Cardiac muscle cell (in vitro differentiated cells and primary cell): ENCODE data around the gene AGAP3. TPM values are rescaled to one million over a fixed set of nuclear protein-coding genes. Genes with fewer than 3 reads are reported as not detected.

ENCODE experiments used
- DNase-seq, 2 donors: peaks; one replicate each; pipeline versions ENCODE4 v3.0.0 to v3.0.0-alpha.2; 2010 to 2017; ENCODE audit warnings: low read depth in 1 of 2, low spot score in 1 of 2
- H3K27ac ChIP-seq: fragments of 200-600 bp; sonication (generic); 2 replicates; pipeline ENCODE4 v1.5.1; 2016
- H3K27me3 ChIP-seq: fragments of 200-600 bp; sonication (generic); 2 replicates; pipeline ENCODE4 v1.6.0; 2016; ENCODE audit warnings: control low read depth
- H3K36me3 ChIP-seq: fragments of 200-600 bp; sonication (generic); 2 replicates; pipeline ENCODE4 v1.5.1; 2016; ENCODE audit warnings: control low read depth
- H3K4me1 ChIP-seq: fragments of 200-600 bp; sonication (generic); 2 replicates; pipeline ENCODE4 v1.8.1; 2017; ENCODE audit warnings: low read depth, mild to moderate bottlenecking, mixed run types
- H3K4me3 ChIP-seq: fragments of 200-600 bp; sonication (generic); 2 replicates; pipeline ENCODE4 v1.5.1; 2016; ENCODE audit warnings: mild to moderate bottlenecking
- H3K9me3 ChIP-seq: fragments of 200-600 bp; sonication (generic); 2 replicates; pipeline ENCODE4 v1.5.1; 2017; ENCODE audit warnings: low read depth, mild to moderate bottlenecking, control low read depth
- CTCF ChIP-seq: IDR thresholded peaks from 2 replicates; pipeline ENCODE4 v1.5.1; 2012; ENCODE audit warnings: low read depth, mild to moderate bottlenecking, low read length
- polyA plus RNA-seq: library from polyadenylated mRNA; unstranded; fragments of >200 nt; fragmentation: Nextera tagmentation; extraction: Ambion mirVana; gene quantifications from 2 replicates; pipeline ENCODE4 v1.2.1, GENCODE V29; 2016
- total RNA-seq: library from RNA; depleted of rRNA; stranded (reverse); fragments of >200 nt; gene quantifications from 2 replicates; pipeline ENCODE4 v1.2.3, GENCODE V29; 2016

Gene AGAP3
- total and polyA plus RNA-seq, 2 experiments from 2014 or later: 106 to 115 TPM

- Histone ChIP-seq H3K27me3 (no peaks in the 10 kb centered on the region), H3K36me3 (peaks cover 21% of the 10 kb centered on the region), H3K27ac (peak overlapping the region; percentile 62), H3K9me3 (no peaks in the 10 kb centered on the region), H3K4me3 (no peak overlapping the region), H3K4me1 (peaks cover 18% of the 10 kb centered on the region)
- no peak for TF ChIP-seq CTCF
- DNase-seq: no peak
Measured at GRCh38 chr7:151077705-151078232, 8.5 kb upstream of the AGAP3 start.

GRCh38 chr7:151078233-151079040 lies 7.8 kb upstream of the AGAP3 start:
- no peaks in the 10 kb centered on the region for H3K27me3 ChIP-seq
- H3K4me1 ChIP-seq: peaks cover 18% of the 10 kb centered on the region
- DNase-seq: peak in 1 of 2 donors; percentile 36
- peaks cover 20% of the 10 kb centered on the region for H3K36me3 ChIP-seq
- H3K9me3 ChIP-seq: no peaks in the 10 kb centered on the region
- TF ChIP-seq CTCF: no peak
- H3K27ac ChIP-seq: peak overlapping the region; percentile 62
- H3K4me3 ChIP-seq: no peak overlapping the region

GRCh38 chr7:151079199-151079910 lies 6.9 kb upstream of the AGAP3 start:
- H3K27me3 ChIP-seq: no peaks in the 10 kb centered on the region
- no peak for DNase-seq
- peaks cover 18% of the 10 kb centered on the region for H3K4me1 ChIP-seq
- peak overlapping the region; percentile 93 for H3K27ac ChIP-seq
- no peak for TF ChIP-seq CTCF
- H3K36me3 ChIP-seq: peaks cover 10% of the 10 kb centered on the region
- no peaks in the 10 kb centered on the region for H3K9me3 ChIP-seq
- peak overlapping the region; percentile 93 for H3K4me3 ChIP-seq

GRCh38 chr7:151080067-151080521 lies 6.2 kb upstream of the AGAP3 start:
- no peaks in the 10 kb centered on the region for H3K9me3 ChIP-seq
- no peaks in the 10 kb centered on the region for H3K27me3 ChIP-seq
- H3K4me1 ChIP-seq: peaks cover 19% of the 10 kb centered on the region
- peak; percentile 21 to 46 for DNase-seq
- peak overlapping the region; percentile 93 for H3K27ac ChIP-seq
- no peak for TF ChIP-seq CTCF
- H3K36me3 ChIP-seq: peaks cover 4% of the 10 kb centered on the region
- peak overlapping the region; percentile 93 for H3K4me3 ChIP-seq

- H3K4me3 ChIP-seq: peak within 1 kb of the TSS; percentile 93
- no peaks in the 10 kb centered on the region for H3K27me3 ChIP-seq
- peak; percentile 91 to 96 for DNase-seq
- peaks cover 23% of the 10 kb centered on the region for H3K4me1 ChIP-seq
- no peaks in the 10 kb centered on the region for H3K9me3 ChIP-seq
- no peaks in the 10 kb centered on the region for H3K36me3 ChIP-seq
- peak within 1 kb of the TSS; percentile 93 for H3K27ac ChIP-seq
- TF ChIP-seq CTCF: no peak
Measured at GRCh38 chr7:151080522-151081169, 5.6 kb upstream of the AGAP3 start, which contains the start of gene FASTK. FASTK (minus strand) TSS chr7:151080809; CDS start chr7:151080766, 43 bp downstream.
